Hematopoietic multipotent progenitor cell (in vitro differentiated cells): ENCODE data around the gene DLK2. TPM values are rescaled to one million over a fixed set of nuclear protein-coding genes. Genes with fewer than 3 reads are reported as not detected.
A peak's percentile ranks its signal among the peaks of the same experiment; 100 is the strongest.
"Not testable (repeated sequence)": the region's sequence is repeated elsewhere in the genome, so short reads cannot be mapped to it uniquely, and the experiment has no call there.

ENCODE experiments used
- DNase-seq, 3 donors: peaks; one replicate each; pipeline ENCODE4 v3.0.0-alpha.2; 2011 to 2015; ENCODE audit warnings: low read depth in 2 of 3, low spot score in 2 of 3
- total RNA-seq: library from RNA; depleted of rRNA; stranded (reverse); fragments of >200 nt; gene quantifications from one replicate; pipeline ENCODE4 v1.2.3, GENCODE V29; 2012

Gene DLK2
- total RNA-seq, 1 donor = 0.27 TPM

DNA sequence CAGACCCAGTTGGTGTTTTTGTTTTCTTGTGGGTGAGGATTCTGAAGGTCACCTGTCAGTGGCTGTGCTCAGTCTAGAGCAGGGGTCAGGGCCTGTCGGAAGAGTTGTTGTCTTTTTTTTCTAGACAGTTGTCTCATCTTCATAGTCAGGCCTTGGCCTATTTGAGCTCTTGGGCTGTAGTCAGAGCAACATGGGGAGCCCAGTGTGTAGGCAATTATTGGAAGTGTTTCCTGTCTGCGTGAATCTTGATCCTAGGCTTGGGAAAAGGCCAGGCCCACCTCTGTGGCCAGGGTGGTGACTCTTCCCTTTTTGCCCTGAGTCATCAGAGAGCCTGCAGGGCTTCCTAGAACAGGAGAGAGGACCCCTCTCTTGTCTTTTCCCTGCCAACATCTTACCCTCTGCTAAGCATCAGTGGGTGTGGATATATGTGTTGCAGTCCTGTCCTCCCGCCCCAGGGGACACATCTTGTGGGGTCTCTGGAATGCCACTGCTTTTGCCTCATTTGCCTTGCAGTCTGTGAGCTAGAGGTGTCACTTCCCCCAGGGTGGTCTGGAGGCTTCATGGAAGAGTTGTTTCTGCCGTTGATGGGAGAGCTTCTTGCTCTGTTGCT is 33.4 kb upstream of the DLK2 start:
- DNase-seq = no peak

DNA sequence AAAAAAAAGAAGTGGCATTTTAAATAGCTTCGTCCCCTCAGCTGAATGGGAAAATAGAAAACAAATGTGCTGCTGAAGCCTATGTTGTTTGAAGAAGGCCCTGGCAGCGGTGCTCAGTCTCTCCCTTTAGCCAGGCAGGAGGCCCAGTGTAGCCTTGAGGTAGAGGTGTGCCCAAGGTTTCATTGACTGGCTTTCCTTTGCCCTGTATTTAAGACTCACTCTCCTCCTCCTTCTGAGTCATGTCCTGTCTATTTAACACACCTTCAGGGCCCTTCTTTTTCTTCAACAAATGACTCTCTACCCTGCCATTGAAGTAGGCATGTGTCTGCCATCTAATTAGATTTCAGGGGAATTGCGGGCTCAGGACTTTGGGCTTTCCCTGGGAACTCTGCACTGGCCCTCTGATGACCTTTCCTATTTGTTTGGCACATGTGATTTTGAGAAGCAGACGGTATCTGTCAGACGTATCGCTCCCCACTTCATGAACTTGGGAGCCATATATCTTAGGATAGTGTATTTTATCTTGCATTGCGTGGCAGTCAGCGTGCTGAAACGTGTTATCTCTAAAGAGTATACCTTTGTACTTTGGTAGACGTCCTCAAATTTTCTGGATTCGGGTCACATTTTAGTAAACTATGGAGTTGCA is 26.4 kb upstream of the DLK2 start:
- no peak for DNase-seq

DNA sequence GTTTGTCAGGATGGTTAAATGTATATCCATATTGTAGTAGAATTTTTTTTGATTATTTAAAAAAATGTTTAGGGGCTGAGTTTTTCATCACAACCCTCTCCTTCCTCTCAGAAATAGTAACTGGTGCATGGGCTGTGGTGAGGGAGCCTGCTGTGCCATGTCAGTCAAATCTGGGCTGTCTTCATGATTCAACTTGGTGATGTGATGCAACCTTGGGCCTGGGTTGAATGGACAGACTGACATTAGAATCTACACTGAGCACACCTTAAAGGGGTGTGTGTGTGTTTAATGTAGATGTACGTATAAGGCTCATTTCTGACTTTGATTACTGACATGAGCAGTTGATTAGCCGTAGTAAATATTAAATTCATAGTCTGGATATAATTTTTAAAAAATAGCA is 25.7 kb upstream of the DLK2 start:
- DNase-seq = no peak

DNA sequence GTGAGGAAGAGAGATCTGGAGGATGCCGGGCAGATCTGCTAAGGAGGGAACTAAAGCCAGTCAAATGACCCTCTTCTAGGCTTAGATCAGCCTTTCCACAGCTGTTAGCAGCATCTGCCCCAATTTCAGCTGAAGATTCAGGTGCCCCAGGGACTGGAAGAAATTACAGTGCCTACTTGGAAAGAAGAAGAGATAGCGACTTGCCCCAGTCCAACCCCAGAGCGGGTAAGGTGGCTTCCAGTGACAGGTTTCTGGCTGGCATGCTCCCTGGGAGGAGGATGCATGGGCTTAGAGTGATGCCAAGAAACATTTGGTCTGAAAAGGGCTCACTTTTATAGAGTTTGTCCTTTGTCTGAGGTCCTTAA is 22.6 kb upstream of the DLK2 start:
- no peak for DNase-seq

DNA sequence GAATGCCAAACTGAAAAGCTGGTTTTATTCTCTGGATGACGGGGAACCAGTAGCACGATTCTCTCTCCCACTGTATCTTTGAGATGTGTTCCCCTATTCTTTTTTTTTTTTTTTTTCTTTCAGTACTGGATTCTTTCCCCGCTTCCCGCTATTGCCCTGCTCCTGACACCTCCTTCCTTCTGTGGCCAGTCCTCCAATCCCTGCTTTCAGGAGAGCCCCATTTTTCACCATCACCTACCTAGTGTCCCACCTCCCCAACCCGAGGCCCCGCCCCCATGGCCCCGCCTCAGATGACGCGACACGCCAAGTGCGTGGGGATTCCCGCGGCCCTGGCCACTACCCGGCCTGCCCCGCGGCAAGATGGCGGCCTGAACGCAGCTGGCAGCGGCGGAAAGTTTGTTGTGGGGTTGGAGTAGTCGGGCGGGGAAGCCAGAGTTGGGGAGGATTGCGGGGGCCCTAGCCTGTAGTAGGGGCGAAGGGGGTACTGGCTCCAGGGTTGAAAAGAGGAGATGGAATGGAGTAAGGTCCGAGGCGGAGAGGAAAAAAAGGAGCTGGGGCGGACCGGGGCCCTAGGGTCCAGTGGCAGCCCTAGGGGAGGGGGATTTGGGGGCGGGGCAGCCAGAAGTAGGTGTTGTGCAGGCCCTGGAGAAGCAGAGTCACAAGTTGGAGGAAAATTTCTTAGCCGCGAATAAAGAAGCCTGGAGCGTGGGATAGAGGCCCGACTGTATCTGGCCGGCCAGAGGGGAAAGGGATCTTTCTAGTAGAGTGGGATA is 22.1 kb upstream of the DLK2 start, which contains the start of gene TJAP1:
TJAP1 (plus strand) TSS at position 336 of the 773 bp plus-strand sequence. CDS start 21,432 bp downstream, outside the sequence.
- peak; percentile 86 to 94 (median 90) for DNase-seq

DNA sequence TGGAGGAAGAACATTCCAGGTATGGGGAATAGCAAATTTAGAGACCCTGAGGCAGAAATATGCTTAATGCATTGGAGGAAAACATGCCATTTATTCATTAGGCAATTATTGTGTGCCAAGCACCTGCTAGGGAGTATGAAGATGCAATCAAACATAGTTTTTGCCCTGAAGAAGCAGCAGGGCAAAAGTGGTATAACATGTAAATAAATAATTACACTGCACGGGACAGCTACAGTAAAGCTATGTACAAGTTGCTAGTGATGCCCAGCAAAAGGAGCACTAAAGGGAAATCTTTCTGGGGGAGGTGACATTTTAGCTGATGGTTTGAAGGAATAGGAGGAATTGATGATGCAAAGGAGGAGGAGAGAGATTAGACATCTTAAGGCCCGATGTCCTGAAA is 21.4 kb upstream of the DLK2 start:
- DNase-seq = peak in 2 of 3 donors; percentile 9 to 42

DNA sequence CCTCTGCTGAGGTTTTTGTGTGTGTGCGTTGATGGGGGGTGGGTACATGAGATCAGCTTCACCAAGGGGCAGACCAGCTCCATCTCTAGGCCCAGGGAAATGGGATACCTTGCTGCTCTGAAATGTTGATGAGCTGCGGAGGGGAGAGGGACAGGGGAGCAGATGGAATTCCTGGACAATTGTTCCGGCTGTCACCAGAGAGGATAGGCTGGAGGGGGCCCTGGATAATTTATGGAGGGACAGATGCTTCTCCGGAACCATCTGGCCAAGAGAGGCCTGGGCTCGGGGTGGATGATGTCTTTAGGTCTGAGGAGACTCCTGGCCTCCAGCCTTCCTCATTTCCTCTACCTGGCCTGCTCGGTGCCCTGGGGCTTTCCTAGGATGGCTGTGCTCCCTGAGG is 20.2 kb upstream of the DLK2 start:
- DNase-seq = no peak

DNA sequence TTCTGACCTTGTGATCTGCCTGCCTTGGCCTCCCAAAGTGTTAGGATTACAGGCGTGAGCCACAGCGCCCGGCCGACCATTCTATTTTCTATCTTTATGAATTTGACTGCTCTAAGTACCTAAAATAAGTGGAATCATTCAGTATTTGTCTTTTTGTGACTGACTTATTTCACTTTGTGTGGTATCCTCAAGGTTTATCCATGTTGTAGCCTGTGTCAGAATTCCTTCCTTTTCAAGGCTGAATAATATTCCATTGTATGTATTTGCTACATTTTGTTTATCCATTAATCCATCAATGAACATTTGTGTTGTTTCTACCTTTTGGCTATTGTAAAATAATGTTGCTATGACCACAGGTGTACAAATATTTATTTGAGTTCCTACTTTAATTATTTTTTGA is 17.2 kb upstream of the DLK2 start:
- no peak for DNase-seq

DNA sequence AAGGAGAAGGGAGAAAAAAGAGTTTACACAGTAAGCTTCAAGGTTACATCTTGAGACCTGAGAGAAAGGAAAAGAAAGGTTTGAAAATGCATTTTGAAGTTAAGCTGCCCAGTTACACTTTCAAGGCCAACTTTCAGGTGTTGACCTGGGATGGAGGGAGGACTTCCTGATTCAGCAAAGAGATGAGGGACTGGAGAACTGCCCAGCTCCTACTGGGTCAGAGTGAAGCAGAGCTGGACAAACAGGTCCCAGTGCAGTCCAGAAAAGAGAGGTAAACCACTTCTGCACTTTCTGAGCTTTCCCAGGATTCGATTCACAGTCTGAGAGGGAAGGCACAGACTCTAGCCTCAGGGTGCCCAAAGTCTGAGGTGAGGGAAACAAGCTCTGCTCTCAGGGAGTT is 16.1 kb upstream of the DLK2 start:
- DNase-seq = no peak

DNA sequence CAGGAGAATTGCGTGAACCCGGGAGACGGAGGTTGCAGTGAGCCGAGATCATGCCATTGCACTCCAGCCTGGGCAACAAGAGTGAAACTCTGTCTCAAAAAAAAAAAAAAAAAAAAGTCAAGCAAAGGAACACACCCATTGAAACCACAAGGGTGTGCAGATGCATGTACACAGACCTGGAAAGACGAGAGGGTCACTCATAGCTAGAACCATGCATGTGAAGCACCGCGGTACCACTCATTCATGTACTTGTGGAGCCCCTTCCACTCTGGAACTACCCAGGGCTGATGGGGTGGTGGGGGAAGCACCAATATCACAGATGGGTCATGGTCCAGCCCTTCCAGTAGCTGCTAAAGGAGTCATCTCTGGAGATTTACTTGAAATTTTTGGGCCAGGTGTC is 14.6 kb upstream of the DLK2 start:
- no peak for DNase-seq

DNA sequence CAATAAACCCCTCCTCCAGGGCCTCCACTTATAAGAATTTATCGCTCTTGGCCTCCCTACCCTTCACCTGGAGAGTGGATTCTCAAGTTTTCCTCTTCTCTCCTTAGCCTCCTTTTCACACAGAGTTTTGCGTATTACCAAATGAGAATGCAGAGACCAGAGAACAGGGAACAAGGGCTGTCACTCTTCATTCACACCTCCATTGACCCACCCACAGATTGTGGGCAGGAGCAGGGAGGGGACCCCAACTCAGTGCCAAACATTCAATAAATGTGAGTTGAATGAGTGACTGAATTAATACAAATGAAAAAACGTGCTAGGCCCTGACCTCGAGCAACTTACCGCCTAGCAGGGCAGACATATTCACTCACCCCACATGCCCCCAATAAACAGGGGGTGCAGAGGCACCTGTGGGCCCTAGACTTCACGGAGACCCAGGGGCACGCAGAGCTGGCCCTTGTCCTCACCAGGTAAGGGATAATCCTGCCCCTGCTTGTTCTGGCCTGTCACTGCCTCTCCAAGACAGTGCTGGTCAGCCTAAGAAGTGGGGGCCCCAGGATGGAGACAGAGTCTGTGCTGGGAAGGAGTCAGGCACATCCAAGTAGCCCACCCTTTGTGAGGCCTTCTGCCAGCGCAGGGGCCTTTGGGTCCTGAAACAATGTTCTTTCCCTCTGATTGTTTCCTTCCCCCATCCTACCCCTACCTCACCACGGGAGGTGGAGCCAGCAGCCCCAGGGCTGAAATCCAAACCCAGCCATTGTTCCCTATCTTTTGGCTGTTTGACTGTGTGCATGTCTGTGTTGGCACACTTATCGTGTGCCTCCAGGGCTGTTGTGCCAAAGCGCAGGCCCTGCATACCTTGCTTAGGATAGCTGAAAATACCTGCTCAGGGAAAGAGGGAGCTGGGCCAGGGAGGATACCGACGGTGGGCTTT is 13.7 kb upstream of the DLK2 start:
- no peak for DNase-seq

DNA sequence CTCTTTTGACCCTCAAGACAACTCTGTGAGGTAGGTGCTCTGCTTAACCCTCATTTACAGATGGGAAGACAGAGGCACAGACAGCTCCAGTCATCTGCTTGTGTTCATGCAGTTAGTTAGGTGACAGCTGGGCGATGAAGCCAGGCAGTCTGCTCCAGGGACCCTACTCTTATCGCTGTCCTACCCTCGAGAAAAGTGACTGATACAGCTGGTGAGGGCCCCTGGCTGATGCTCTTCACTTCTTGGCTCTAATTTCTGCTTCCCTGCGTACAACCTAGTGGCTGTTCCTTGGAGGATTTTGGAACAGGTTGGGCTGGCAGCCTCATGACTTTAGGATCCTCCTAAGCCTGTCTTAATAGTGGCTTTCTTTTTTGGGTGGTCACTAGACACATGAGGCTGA is 12.9 kb upstream of the DLK2 start:
- DNase-seq = no peak

DNA sequence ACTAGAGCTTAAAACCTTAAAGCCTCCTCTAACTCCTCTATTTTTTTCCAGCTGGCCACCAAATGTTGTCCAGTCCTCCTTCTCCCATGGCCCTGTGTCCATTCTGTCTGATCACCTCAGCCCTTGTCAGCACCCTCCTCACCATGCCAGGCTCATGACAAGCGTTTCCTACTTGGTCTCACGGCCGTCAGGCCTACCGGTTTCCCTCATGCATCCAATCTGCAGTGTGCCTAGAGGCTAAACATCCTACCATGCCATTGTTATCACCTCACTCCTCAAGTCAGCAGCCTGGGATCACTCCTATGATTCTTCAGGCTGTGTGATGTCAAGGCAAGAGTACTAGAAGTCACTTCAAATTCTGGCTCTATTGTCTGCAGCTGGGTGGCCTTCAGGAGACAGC is 12.4 kb upstream of the DLK2 start:
- no peak for DNase-seq

DNA sequence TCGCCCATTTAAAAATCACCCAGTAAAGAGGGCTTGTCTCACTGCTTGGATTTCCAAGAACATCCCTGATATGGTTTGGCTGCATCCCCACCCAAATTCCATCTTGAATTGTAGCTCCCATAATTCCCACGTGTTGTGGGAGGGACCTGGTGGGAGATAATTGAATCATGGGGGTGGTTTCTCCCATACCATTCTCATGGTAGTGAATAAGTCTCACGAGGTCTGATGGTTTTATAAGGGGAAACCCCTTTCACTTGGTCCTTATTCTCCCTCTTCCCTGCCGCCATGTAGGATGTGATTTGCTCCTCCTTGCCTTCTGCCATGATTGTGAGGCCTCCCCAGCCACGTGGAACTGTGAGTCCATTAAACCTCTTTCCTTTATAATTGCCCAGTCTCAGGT is 11.9 kb upstream of the DLK2 start:
- DNase-seq = not testable (repeated sequence)

DNA sequence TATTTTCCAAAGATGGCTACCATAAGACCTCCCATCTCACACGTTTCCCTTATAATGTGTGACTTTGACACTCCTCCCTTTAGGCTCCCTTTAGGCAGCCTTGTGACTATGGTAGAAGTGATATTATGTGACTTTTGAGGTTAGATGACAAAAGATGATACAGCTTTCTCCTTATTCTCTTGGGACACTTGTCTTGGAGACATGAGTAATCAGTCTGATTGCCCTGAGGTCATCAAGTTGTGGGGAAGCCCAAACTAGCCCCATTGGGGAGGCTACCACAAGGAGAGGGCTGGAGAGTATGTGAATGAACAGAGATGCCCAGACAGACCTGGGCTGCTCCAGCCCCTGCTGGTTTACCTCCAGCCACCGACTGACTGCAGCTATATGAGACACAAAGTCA is 10.6 kb upstream of the DLK2 start:
- DNase-seq = no peak

DNA sequence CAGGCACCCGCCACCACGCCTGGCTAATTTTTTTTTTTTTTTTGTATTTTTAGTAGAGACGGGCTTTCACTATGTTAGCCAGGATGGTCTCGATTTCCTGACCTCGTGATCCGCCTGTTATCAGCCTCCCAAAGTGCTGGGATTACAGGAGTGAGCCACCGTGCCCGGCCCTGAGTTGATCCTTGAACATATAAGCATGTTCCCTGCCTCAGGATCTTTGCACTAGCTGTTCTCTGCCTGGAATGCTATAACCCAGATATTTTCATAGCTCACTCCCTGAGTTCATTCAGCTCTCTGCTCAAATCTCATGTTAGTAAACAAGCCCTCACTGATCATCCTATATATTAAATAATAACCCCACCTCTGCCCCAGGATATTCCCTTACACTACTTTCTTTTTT is 9.0 kb upstream of the DLK2 start:
- DNase-seq = no peak

DNA sequence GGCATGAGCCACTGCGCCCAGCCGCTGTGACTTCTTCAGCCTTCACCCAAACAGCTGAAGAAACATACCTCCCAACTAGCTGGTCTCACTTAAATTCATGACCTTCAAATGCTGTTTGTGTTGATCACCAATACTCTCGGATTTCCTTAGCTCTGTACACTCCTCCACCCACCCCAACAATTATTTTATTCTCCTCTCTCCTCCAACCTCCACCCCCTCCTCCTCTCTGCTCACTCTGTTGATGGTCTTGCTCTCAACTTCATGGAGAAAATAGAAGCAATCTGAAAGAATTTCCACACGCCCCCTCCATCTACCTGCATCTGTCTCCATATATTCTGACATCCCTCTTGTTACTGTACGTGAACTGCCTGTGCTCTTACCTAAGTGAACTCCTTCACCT is 6.6 kb upstream of the DLK2 start:
- DNase-seq = no peak

DNA sequence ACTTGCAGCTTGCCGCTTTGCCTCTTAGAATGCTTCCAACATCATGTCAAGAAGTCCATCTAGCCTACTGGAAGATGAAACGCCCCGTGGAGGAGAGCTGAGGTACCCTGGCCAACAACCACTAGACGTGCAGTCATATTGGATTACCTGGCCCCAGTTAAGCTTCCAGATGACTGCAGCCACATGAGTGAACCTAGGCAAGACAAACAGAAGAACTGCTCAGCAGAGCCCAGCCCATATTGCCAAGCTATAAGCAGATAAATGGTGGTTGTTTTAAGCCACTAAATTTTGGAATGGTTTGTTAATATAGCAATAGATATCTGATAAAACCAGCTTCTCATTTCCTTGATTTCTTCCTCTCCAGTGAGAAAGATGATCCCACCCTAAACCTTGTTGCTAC is 4.7 kb upstream of the DLK2 start:
- no peak for DNase-seq

DNA sequence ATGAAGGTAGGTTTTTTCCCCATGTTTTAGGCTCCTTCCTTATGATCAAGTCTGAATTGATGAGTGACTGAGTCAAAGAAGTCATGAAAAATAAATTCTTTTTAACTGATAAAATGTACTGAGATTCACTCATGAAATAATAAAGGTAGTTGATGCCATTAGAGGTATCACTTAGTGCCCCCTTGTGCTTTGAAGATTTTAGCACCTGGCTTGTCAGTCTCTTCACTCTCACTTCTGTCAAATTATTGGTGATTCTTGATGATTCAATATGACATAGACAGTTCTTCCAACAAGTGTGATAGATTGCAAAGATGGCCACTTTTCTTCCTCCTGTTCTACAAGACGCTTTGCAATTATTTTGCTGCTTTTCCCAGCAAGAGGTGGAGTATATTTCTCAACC is 4.2 kb upstream of the DLK2 start:
- no peak for DNase-seq

DNA sequence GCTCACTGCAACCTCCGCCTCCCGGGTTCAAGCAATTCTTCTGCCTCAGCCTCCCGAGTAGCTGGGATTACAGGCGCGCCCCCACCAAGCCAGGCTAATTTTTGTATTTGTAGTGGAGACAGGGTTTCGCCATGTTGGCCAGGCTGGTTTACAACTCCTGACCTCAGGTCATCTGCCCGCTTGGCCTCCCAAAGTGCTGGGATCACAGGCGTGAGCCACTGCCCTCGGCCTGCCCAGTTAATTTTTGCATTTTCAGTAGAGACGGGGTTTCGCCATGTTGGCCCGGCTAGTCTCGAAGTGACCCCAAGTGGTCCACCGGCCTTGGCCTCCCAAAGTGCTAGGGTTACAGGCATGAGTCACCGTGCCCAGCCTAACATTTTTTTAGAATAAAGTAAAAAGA is 2.8 kb upstream of the DLK2 start:
- not testable (repeated sequence) for DNase-seq

DNA sequence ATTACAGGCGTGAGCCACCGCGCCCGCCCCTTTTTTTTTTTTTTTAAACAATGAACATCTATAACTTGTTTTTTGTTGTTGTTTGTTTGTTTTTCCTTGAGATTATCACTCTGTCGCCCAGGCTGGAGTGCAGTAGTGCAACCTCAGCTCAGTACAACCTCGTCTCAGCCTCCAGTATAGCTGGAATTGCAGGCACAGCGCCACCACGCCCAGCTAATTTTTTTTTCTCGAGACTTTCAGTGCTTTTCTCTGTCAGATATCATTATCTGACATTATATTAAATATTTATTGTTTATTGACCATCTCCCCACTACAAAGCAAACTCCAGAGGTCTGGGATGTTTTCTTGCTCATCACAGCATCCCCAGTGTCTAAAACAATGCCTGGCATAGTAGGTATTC is 2.3 kb upstream of the DLK2 start:
- DNase-seq = no peak
